ENCODE results near the gene SUPT6H. TPM values are rescaled to one million over a fixed set of nuclear protein-coding genes. Genes with fewer than 3 reads are reported as not detected.

Gene SUPT6H
- total and polyA plus RNA-seq, 9 of the 15 experiments (the other 6 are each of a cell fraction or from before 2014, with no cell fraction given), result 1.7 to 77.7 (median 49.2) TPM

DNA sequence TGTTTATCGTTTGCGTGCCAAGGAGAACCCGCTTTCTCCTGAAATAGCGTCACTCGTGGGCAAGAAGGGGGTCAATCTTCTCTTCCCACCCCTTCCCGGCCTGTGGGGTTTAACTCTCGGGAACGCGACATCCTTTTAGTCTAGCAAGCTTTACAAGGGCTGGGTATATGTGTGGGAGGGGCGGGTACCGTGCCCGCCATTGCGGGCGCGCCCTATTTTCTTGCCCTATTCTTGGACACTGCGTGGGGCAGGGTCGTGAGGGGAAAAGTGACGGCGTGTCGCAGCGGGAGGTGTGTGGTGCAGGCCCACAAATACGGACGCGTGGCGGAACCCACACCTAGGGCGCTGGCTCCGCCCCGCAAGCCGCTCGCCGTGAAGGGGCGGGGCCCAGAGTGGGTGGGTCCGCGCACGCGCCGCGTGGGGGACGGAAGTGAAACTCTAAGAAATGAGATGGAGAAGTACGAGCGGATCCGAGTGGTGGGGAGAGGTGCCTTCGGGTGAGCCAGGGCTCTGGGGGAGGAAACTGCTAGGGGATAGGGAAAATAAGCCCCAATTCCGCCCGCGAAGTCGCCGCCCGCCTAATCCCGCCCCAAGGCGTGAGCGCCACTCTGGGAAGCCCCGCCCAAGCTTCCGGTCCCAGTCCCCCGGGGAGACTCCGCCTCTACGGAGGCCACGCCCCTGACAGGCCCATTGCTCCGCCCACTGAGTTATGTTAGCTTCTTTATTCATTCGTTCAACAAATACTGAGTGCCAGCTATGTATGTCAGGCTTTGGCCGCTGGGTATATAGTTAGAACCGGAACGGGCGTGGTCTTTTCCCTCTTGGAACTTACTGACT lies 66.6 kb downstream of the SUPT6H start, which contains the start of gene NEK8 (continued):
- TF ChIP-seq, protein P1, sequence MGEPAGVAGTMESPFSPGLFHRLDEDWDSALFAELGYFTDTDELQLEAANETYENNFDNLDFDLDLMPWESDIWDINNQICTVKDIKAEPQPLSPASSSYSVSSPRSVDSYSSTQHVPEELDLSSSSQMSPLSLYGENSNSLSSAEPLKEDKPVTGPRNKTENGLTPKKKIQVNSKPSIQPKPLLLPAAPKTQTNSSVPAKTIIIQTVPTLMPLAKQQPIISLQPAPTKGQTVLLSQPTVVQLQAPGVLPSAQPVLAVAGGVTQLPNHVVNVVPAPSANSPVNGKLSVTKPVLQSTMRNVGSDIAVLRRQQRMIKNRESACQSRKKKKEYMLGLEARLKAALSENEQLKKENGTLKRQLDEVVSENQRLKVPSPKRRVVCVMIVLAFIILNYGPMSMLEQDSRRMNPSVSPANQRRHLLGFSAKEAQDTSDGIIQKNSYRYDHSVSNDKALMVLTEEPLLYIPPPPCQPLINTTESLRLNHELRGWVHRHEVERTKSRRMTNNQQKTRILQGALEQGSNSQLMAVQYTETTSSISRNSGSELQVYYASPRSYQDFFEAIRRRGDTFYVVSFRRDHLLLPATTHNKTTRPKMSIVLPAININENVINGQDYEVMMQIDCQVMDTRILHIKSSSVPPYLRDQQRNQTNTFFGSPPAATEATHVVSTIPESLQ (CRISPR knock-in tag; IDR thresholded peaks at IDR 0.05), result peak; percentile 68; the same call in 1 of the 2 replicates
- peak; percentile 99 for TF ChIP-seq SAFB (IDR thresholded peaks at IDR 0.05; ENCODE audit: borderline replicate concordance, low read depth, low read length)
- TF ChIP-seq MTA1 (IDR thresholded peaks at IDR 0.05; ENCODE audit: borderline replicate concordance), result peak; percentile 84; the same call in 1 of the 2 replicates
- TF ChIP-seq FOXK1 (CRISPR knock-in tag; IDR thresholded peaks at IDR 0.05; ENCODE audit: borderline replicate concordance), result 0 out of 2 replicates have a peak, but pooled peaks have one; percentile 82
- peak; percentile 13; the same call in 1 of the 2 replicates for TF ChIP-seq JUN (IDR thresholded peaks at IDR 0.05; ENCODE audit: borderline replicate concordance, low read depth, low read length)
- no peak; the same call in 1 of the 2 replicates for TF ChIP-seq JUN (CRISPR knock-in tag; IDR thresholded peaks at IDR 0.05; ENCODE audit: borderline replicate concordance)
- peak; percentile 41; the same call in 1 of the 2 replicates for TF ChIP-seq CBX1 (IDR thresholded peaks at IDR 0.05; ENCODE audit: low read depth)
- no peak for TF ChIP-seq CHD4 (IDR thresholded peaks at IDR 0.05; ENCODE audit: insufficient read depth, insufficient replicate concordance, low read depth, low read length, poor library complexity, severe bottlenecking)
- no peak for TF ChIP-seq SIX5 (IDR thresholded peaks at IDR 0.05; ENCODE audit: borderline replicate concordance in 1 of 2, insufficient read depth in 1 of 2, low read depth in 1 of 2, low read length in 2 of 2)
- no peak for TF ChIP-seq ATF1 (CRISPR knock-in tag; IDR thresholded peaks at IDR 0.05)
- TF ChIP-seq ATF1 (tag; IDR thresholded peaks at IDR 0.05), result peak; percentile 75
- peak; percentile 55 for TF ChIP-seq FIP1L1 (IDR thresholded peaks at IDR 0.05; ENCODE audit: low read depth, low read length, poor library complexity, severe bottlenecking)
- 0 out of 2 replicates have a peak, but pooled peaks have one; percentile 70 for TF ChIP-seq CCAR2 (IDR thresholded peaks at IDR 0.05; ENCODE audit: low read depth, low read length)
- TF ChIP-seq SUPT5H (IDR thresholded peaks at IDR 0.05), result peak; percentile 91
- TF ChIP-seq, protein P2, sequence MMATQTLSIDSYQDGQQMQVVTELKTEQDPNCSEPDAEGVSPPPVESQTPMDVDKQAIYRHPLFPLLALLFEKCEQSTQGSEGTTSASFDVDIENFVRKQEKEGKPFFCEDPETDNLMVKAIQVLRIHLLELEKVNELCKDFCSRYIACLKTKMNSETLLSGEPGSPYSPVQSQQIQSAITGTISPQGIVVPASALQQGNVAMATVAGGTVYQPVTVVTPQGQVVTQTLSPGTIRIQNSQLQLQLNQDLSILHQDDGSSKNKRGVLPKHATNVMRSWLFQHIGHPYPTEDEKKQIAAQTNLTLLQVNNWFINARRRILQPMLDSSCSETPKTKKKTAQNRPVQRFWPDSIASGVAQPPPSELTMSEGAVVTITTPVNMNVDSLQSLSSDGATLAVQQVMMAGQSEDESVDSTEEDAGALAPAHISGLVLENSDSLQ (IDR thresholded peaks at IDR 0.05), result peak; percentile 88
- TF ChIP-seq MEIS2 (IDR thresholded peaks at IDR 0.05; ENCODE audit: partially characterized antibody), result peak; percentile 53
- TF ChIP-seq FOSL1 (tag; conservative IDR thresholded peaks at IDR 0.05), result no peak
- TF ChIP-seq KLF13 (tag; IDR thresholded peaks at IDR 0.05; ENCODE audit: borderline replicate concordance, low read depth), result peak; percentile 72
- TF ChIP-seq RBM34 (IDR thresholded peaks at IDR 0.05; ENCODE audit: borderline replicate concordance, insufficient read depth, low read length), result no peak
- 0 out of 2 replicates have a peak, but pooled peaks have one; percentile 11 for TF ChIP-seq ZEB2 (IDR thresholded peaks at IDR 0.05)
- TF ChIP-seq, protein P3, sequence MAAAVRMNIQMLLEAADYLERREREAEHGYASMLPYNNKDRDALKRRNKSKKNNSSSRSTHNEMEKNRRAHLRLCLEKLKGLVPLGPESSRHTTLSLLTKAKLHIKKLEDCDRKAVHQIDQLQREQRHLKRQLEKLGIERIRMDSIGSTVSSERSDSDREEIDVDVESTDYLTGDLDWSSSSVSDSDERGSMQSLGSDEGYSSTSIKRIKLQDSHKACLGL (CRISPR knock-in tag; IDR thresholded peaks at IDR 0.05; ENCODE audit: borderline replicate concordance, poor library complexity, severe bottlenecking), result no peak
- TF ChIP-seq PCBP2 (IDR thresholded peaks at IDR 0.05; ENCODE audit: low read depth, low read length, poor library complexity, severe bottlenecking), result no peak
- peak; percentile 10; the same call in 1 of the 2 replicates for TF ChIP-seq HCFC1 (IDR thresholded peaks at IDR 0.05; ENCODE audit: low read depth, low read length)
- TF ChIP-seq ZKSCAN1 (IDR thresholded peaks at IDR 0.05; ENCODE audit: low read depth, low read length), result 0 out of 2 replicates have a peak, but pooled peaks have one; percentile 14
- TF ChIP-seq ZNF785 (CRISPR knock-in tag; IDR thresholded peaks at IDR 0.05), result no peak

Measured in K562 (cell line).